ES-I3 (cell line): ENCODE data around the gene DYRK2.

Experiments
- H3K36me3 ChIP-seq: 2 replicates; pipeline ENCODE4 v1.6.1; 2013; ENCODE audit warnings: mild to moderate bottlenecking, low read length, control low read depth, moderate library complexity; ENCODE audit not compliant: insufficient read depth
- H3K4me1 ChIP-seq: 2 replicates; pipeline ENCODE4 v1.6.1; 2013; ENCODE audit warnings: mild to moderate bottlenecking, control low read depth, low read length; ENCODE audit not compliant: insufficient read depth
- H3K9ac ChIP-seq: 2 replicates; pipeline ENCODE4 v1.6.1; 2013; ENCODE audit warnings: low read depth, mild to moderate bottlenecking, low read length, moderate library complexity
- H3K9me3 ChIP-seq: 2 replicates; pipeline ENCODE4 v1.6.1; 2013; ENCODE audit warnings: mild to moderate bottlenecking, low read length, moderate library complexity; ENCODE audit not compliant: control insufficient read depth, insufficient read depth

DYRK2 gene

DNA sequence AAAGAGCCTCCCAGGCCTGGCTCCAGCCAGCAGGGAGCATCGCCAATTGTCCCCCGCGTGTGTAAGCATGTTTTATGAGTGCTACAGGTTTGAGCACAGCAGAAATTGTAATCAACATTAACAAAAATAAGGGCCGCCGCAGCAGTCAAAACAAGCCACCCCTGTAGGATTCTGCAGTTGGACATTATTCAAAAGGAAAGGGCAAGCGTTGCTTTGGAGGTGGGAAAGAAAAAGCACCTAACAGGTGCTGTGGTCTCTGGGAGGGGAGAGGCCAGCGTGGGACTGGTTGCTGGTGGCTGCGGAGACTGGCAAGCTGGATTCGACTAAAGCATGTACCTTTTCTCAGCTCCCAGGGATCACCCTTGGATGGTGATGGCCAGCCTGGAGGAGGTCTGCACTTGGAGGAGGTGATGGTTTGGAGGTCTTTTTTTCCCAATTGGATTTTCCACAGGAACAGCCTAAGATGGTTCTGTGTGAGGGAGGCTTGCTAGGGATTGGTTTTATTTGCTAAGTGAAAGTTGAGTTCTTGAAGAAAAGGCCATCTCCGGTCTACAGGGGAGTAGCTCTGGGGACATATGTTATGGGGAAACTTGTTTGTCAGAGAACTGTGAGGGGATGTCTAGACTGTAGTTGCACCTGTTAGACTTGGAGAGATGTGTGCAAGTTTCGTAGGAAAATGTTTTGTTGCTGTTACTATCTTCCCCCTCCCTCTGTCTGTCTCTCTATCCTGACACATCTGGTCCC is 2.0 kb downstream of the DYRK2 start:
- peaks cover 4% of the 10 kb centered on the region; the same call in 1 of the 2 replicates for H3K36me3 ChIP-seq
- peak overlapping the region; percentile 88 for H3K9ac ChIP-seq
- no peaks in the 10 kb centered on the region for H3K9me3 ChIP-seq

DNA sequence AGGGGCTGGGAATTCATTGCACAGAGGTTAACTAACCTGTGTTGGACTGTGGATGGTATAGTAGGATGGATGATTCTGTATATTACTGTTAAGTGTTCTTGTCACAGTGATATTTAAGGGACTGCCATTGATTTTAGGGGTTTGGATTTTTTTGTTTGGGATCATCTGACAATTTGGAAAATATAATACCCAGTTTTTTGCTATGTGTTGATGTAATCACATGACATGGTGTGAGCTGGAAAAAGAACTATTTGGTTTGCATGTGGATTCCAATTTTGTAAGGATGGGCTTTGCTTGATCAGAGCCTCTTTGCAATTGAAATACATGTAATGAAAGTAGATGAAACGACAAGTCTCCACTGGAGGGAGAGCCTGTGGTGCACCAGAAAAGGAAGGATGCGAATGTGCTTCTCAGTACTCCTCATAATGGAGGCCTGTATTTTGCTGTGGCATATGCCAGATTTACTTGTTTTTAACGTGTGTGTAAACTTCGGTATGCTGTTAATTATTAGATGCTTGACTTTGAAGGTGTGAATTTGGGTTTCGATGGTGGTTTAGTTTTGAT is 2.7 kb downstream of the DYRK2 start:
- H3K36me3 ChIP-seq = peaks cover 5% of the 10 kb centered on the region; the same call in 1 of the 2 replicates
- H3K4me1 ChIP-seq = peaks cover 10% of the 10 kb centered on the region
- peak overlapping the region; percentile 88; the same call in 1 of the 2 replicates for H3K9ac ChIP-seq
- H3K9me3 ChIP-seq = no peaks in the 10 kb centered on the region

More for the DNA sequence above, 2.0 kb downstream of the DYRK2 start:
- H3K4me1 ChIP-seq = peaks cover 10% of the 10 kb centered on the region

DNA sequence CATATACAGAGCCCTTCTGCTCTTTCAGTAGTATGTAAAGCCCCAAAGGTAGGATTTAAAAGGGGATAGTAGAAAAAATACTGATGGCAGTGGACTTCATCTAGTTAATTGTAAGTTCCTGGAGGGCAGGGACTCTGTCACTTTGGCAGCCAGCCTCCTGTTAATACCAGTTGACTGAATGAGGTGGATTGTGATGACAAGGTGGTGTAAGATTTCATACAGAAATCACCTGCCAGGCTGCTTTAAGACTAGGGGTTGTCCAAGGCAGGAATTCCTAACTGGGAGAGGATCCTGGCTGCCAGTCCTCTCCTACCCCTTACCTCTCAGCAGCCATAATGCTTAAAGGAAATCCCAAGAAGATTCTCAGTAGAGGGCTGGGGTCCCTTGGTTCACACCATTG is 7.3 kb downstream of the DYRK2 start:
- H3K36me3 ChIP-seq = peaks cover 16% of the 10 kb centered on the region
- no peaks in the 10 kb centered on the region for H3K9me3 ChIP-seq
- H3K4me1 ChIP-seq = peaks cover 7% of the 10 kb centered on the region
- no peak overlapping the region for H3K9ac ChIP-seq

DNA sequence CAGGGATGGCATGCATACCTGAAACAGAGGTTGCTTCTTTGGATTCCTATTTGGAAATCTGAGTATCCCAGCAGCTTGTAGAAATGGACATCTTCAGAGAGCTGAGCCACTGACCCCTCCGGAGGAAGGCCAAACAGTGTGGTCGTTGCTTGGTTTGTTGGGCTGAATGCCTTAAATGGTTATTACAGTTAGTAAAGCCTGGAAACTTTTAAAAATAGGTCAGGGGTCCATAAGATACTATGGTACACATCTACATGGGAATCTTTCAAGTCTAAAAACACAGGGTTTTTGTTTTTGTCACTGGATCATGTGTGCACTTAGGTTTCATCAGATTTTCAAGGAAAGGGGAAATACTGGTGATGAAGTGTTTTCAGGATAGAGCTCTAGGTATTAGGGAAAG is 7.7 kb downstream of the DYRK2 start:
- no peaks in the 10 kb centered on the region for H3K9me3 ChIP-seq
- H3K4me1 ChIP-seq = peaks cover 4% of the 10 kb centered on the region; the same call in 1 of the 2 replicates
- H3K9ac ChIP-seq = no peak overlapping the region
- H3K36me3 ChIP-seq = peaks cover 16% of the 10 kb centered on the region

DNA sequence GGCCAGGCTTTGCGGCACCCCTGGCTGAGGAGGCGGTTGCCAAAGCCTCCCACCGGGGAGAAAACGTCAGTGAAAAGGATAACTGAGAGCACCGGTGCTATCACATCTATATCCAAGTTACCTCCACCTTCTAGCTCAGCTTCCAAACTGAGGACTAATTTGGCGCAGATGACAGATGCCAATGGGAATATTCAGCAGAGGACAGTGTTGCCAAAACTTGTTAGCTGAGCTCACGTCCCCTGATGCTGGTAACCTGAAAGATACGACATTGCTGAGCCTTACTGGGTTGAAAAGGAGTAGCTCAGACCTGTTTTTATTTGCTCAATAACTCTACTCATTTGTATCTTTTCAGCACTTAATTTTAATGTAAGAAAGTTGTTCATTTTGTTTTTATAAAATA is 9.9 kb downstream of the DYRK2 start:
- peaks cover 12% of the 10 kb centered on the region; the same call in 1 of the 2 replicates for H3K36me3 ChIP-seq

DNA sequence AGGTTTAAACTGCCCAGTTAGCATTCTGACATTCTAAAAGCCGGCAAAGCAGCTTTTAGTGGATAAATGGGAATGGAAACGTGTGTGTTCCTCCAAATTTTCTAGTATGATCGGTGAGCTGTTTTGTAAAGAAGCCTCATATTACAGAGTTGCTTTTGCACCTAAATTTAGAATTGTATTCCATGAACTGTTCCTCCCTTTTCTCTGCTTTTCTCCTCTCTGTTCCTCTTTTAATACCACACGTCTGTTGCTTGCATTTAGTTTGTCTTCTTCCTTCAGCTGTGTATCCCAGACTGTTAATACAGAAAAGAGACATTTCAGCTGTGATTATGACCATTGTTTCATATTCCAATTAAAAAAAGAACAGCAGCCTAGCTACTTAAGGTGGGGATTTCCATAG is 10.7 kb downstream of the DYRK2 start:
- Histone ChIP-seq H3K36me3 (peaks cover 12% of the 10 kb centered on the region; the same call in 1 of the 2 replicates), H3K4me1 (no peaks in the 10 kb centered on the region), H3K9ac (no peak overlapping the region), H3K9me3 (no peaks in the 10 kb centered on the region)

More for the DNA sequence above, 9.9 kb downstream of the DYRK2 start:
- no peaks in the 10 kb centered on the region for H3K9me3 ChIP-seq
- H3K4me1 ChIP-seq = no peaks in the 10 kb centered on the region
- no peak overlapping the region for H3K9ac ChIP-seq

DNA sequence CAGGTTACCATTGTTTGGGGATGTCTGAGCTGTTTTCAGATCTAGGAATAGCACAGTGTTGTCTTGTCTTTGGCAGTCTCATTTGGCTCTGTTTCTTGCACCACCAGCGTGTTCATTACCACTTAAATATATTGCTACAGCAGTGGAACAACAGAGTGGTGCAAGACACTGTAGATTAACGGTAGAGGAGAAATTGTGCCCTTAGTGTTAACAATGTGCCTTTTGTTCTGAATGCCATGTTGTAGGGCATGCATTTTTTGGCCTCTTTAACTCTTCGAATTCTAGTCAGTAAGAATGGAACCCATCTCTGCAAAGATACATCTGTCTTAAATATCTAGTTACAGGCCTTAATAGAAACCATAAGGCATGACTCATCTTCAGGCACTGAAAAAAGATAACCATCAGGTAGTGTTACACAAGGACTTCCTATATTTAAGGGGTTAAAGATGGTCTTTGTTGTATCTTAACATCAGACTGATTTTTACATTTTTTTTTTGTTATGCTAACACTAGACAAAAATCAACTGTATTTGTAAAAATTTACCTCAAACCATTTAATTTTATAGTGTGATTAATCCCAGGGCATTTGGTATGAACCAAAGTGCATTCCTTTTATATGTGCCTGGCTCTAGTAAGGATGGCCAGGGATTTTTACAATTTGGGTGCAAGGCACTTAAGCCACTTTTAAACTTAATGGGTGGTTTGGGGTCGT is 12.9 kb downstream of the DYRK2 start:
- Histone ChIP-seq H3K4me1 (no peaks in the 10 kb centered on the region), H3K9me3 (no peaks in the 10 kb centered on the region), H3K36me3 (peaks cover 9% of the 10 kb centered on the region; the same call in 1 of the 2 replicates), H3K9ac (no peak overlapping the region)

DNA sequence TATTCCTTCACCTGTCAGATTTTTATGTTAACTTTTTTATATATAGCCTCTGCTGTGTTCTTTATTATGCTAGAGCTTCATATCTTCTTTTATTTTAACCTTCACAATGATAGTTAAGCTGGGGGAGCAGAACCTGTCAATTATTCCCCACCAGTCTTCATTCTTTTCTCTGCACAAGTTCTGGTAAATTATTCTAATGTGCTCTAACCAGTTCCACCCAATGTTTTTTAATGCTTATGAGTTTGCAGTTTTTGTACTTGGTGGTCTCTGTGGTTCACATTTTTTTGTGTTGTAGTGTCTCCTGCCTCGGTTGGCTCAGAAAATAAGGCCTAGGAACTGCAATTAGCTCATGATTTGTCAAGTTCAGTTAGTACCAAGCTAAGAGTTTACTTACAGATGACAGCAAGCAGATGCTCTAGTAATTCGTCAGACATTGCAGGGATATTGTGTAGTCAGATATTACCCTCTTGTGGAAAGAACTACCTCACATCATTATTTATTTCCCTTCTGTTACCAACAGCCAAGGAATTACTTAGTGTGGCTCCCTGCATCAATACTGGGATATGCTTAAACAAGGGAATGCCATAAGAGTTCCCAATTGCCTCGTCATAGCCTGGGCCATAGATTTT is 14.5 kb downstream of the DYRK2 start:
- Histone ChIP-seq H3K9me3 (no peaks in the 10 kb centered on the region), H3K9ac (no peak overlapping the region), H3K36me3 (peaks cover 7% of the 10 kb centered on the region; the same call in 1 of the 2 replicates), H3K4me1 (no peaks in the 10 kb centered on the region)

DNA sequence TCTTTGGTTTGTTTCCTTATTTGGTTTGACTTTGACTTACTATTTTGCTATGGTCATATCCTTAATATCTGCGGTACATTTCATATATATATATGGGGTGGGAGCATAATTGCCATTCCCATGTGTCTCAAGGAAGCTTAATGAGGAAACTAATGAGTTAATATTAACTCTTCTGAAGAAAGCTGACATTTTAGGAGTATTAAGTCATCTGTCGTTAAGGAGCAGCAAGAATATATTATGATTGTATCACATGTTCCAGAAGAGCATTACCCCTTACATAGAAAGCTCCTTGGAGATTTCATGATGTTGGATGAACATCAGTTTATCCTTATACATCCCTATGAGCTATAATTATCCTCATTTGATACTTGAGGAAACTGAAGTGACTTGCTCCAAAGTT is 15.6 kb downstream of the DYRK2 start:
- no peaks in the 10 kb centered on the region for H3K9me3 ChIP-seq
- H3K36me3 ChIP-seq = no peaks in the 10 kb centered on the region
- H3K9ac ChIP-seq = no peak overlapping the region
- H3K4me1 ChIP-seq = no peaks in the 10 kb centered on the region

DNA sequence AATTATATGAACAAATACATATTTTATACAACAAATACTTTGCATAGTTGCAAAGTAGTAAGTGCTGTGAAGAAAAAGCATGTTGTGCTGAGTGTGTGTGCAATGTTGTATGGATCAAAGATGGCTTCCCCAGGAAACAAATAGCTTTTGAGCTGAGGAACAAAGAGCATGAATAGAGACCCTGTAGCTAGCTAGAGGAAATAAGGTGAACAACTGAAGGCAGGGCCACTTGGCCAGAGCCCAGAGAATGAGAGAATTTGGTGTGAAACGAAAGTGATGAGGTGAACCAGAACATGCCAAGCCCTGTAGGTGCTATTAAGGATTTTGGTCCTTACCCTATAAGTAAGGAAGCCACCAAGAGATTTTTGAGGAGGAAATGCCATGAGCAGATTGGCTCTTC is 17.1 kb downstream of the DYRK2 start:
- Histone ChIP-seq H3K9ac (no peak overlapping the region), H3K36me3 (no peaks in the 10 kb centered on the region), H3K9me3 (no peaks in the 10 kb centered on the region), H3K4me1 (no peaks in the 10 kb centered on the region)

DNA sequence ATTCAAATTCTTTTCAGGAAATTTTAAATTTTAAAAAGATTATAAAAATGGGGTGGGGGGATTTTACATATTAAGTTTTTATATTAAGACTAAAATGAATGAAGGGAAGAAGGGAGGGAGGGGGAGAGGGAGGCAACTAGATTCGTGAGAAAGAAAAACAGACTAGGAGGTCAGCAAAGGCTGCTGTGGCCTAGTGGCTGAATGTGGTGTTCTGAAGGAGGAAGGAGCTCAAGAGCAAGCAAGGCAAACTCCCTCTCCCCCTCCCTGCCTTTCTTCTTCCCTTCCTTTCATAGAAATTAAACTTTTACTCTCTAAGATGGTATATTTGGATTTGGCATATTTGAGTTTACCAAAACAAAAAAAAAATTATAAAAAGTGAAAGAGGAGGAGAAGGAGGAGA is 18.1 kb downstream of the DYRK2 start:
- H3K36me3 ChIP-seq = no peaks in the 10 kb centered on the region
- no peaks in the 10 kb centered on the region for H3K4me1 ChIP-seq
- H3K9me3 ChIP-seq = no peaks in the 10 kb centered on the region
- no peak overlapping the region for H3K9ac ChIP-seq

DNA sequence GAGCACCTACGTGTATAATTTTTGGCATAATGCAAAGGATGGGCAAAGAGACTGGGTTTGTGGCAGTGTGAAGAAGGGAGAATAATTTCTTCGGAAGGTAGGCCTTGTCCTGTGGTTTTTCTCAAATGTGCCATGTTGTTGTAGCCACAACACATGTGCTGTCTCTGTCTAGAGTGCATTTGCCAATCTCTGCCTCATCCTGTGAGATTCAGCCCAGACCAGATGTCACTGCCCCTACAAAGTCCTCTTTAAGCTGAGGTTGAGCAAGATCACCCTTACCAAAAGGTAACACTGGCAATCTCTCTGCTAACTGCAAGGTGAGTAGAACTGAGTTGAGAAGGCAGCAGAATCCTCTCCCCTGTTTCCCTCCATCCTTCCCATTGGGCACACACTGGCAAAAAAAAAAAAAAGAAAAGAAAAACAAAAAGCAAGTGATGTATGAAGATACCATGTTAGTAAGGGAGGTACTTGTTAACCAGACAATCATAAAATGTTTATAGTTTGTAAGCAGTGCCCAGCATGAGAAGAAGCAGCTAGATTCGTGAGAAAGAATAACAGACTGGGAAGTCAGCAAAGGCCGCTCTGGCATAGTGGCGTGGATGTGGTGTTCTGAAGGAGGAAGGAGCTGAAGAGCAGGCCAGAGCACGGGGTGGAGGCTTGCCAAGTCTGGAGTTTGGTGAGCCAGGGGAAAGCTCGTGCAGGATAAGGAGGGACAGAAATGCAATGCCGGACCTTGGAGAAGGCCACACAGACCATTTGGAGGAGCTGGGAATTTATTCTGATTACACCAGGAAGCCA is 18.9 kb downstream of the DYRK2 start:
- H3K4me1 ChIP-seq = no peaks in the 10 kb centered on the region
- H3K36me3 ChIP-seq = no peaks in the 10 kb centered on the region
- H3K9ac ChIP-seq = no peak overlapping the region
- H3K9me3 ChIP-seq = no peaks in the 10 kb centered on the region

DNA sequence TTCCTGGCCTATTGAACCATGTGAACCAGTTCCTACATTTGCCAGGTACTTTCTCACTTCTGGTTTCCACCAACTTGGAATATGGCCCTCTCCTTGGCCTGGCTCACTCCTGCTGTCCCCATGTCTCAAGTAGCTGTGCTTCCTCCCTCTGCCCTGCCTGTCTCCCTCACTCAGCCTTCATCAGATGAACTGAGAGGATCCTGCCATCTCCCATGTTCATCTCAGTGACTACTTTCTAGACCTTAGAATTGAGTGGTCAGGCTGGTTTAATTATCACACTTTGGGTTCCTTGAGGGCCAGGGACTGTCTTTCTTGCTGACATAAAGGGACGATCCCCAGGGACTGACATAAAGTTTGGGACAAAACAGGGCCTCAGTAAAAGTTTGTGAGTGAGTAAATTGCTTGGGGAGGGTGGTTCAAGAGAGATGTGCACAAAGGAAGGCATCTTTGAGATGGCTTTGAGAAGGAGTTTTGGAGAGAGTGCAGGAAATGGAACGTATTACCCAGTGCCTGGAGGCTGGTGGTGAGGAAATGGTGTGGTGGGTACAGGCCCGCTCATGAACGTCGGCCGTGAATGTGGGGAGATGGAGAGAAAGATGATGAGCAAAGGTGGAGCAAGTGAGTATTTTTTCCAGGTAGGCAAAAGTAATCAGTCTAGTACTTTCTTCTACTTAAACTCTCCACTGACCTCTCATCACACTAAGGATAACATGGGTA is 20.8 kb downstream of the DYRK2 start:
- Histone ChIP-seq H3K36me3 (no peaks in the 10 kb centered on the region), H3K9ac (no peak overlapping the region), H3K9me3 (peaks cover 7% of the 10 kb centered on the region), H3K4me1 (no peaks in the 10 kb centered on the region)
